HEK293T (cell line): ENCODE data around the gene TRABD2B.

Experiments
- CTCF ChIA-PET: fragments of 350-600 bp; formaldehyde crosslinking; extraction: SDS; loops from one replicate; lab custom pipeline; 2021; ENCODE audit warnings: antibody characterized with exemption, inconsistent platforms; lab: Yijun Ruan, JAX
- POLR2A ChIA-PET: fragments of 350-600 bp; formaldehyde crosslinking; extraction: SDS; loops from one replicate; lab custom pipeline; 2020; ENCODE audit warnings: antibody characterized with exemption, inconsistent platforms; lab: Yijun Ruan, JAX
- DNase-seq: peaks from one replicate; pipeline ENCODE4 v3.0.0; 2012; ENCODE audit warnings: mixed read lengths; ENCODE audit errors: extremely low spot score
- ARNT ChIP-seq: fragments of 450-650 bp; IDR thresholded peaks from 2 replicates; pipeline ENCODE4 v1.6.1; 2017; ENCODE audit warnings: mild to moderate bottlenecking
- BHLHE40 ChIP-seq: fragments of 450-650 bp; IDR thresholded peaks from 2 replicates; pipeline ENCODE4 v1.6.1; 2016; ENCODE audit warnings: mild to moderate bottlenecking, moderate library complexity, borderline replicate concordance
- CTBP1 ChIP-seq: fragments of 450-650 bp; IDR thresholded peaks from 2 replicates; pipeline ENCODE4 v1.6.1; 2016; ENCODE audit warnings: borderline replicate concordance
- ELF4 ChIP-seq: fragments of 450-650 bp; IDR thresholded peaks from 2 replicates; pipeline ENCODE4 v1.6.1; 2017; ENCODE audit warnings: antibody characterized with exemption
- FOXA1 ChIP-seq: fragments of 450-650 bp; IDR thresholded peaks from 2 replicates; pipeline ENCODE4 v1.6.1; 2016; ENCODE audit warnings: mild to moderate bottlenecking
- FOXK2 ChIP-seq: fragments of 450-650 bp; IDR thresholded peaks from 2 replicates; pipeline ENCODE4 v1.6.1; 2016; ENCODE audit warnings: mild to moderate bottlenecking
- FOXM1 ChIP-seq: fragments of 450-650 bp; IDR thresholded peaks from 2 replicates; pipeline ENCODE4 v1.6.1; 2017; ENCODE audit warnings: mild to moderate bottlenecking, borderline replicate concordance
- HDGF ChIP-seq: fragments of 450-650 bp; IDR thresholded peaks from 2 replicates; pipeline ENCODE4 v1.6.1; 2017; ENCODE audit warnings: antibody characterized with exemption, borderline replicate concordance
- L3MBTL2 ChIP-seq: fragments of 450-650 bp; conservative IDR thresholded peaks from 2 replicates; pipeline ENCODE4 v1.6.1; 2016; ENCODE audit warnings: mild to moderate bottlenecking
- LEF1 ChIP-seq: fragments of 450-650 bp; IDR thresholded peaks from 2 replicates; pipeline ENCODE4 v1.6.1; 2017; ENCODE audit warnings: mild to moderate bottlenecking, borderline replicate concordance
- NFRKB ChIP-seq: fragments of 450-650 bp; IDR thresholded peaks from 2 replicates; pipeline ENCODE4 v1.6.1; 2016; ENCODE audit warnings: mild to moderate bottlenecking, moderate library complexity
- PKNOX1 ChIP-seq: fragments of 450-650 bp; IDR thresholded peaks from 2 replicates; pipeline ENCODE4 v1.6.1; 2016
- SP1 ChIP-seq: fragments of 450-650 bp; IDR thresholded peaks from 2 replicates; pipeline ENCODE4 v1.6.1; 2017
- SUZ12 ChIP-seq: fragments of 450-650 bp; IDR thresholded peaks from 2 replicates; pipeline ENCODE4 v1.6.1; 2016; ENCODE audit warnings: mild to moderate bottlenecking
- TARDBP ChIP-seq: fragments of 450-650 bp; IDR thresholded peaks from 2 replicates; pipeline ENCODE4 v1.6.1; 2016
- ZNF384 ChIP-seq: fragments of 450-650 bp; IDR thresholded peaks from 2 replicates; pipeline ENCODE4 v1.6.1; 2016

TRABD2B gene

GRCh38 chr1:47932743-47933142 lies 64.4 kb downstream of the TRABD2B start:
- CTCF ChIA-PET: interaction anchor here (1.1 kb wide), 1 partner anchor 20 kb away, joined by 3 read pairs; no protein-coding TSS in a partner anchor
- no peak for DNase-seq
- TF ChIP-seq CTBP1 (no peak), BHLHE40 (no peak), HDGF (no peak), NFRKB (no peak), SUZ12 (no peak), FOXK2 (no peak)
- POLR2A ChIA-PET: no interaction called here

DNA sequence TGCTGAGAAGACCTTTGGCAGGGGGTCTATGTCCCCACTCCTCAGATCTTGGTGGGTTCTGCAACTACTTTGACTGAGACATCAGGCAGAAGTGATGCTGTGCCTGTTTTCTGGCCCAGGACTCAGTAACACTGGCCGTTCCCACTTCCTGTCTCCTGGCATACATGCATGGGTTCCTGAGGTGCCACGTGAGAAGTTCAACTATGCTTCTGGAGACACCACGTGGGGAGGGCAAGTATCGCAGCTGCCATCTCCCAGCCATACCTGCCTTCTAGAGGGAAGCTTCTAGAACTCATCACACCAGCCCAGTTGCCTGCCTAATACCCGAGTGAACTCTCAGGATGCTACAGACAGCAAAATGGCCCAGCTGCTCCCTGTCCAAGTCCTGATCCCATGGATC lies 65.8 kb downstream of the TRABD2B start:
- TF ChIP-seq FOXA1: no peak
- no peak for TF ChIP-seq FOXK2
- no peak for TF ChIP-seq HDGF
- no peak for TF ChIP-seq CTBP1
- TF ChIP-seq PKNOX1: no peak
- no peak for TF ChIP-seq LEF1
- TF ChIP-seq NFRKB: no peak
- TF ChIP-seq ZNF384: no peak
- TF ChIP-seq TARDBP: no peak
- TF ChIP-seq L3MBTL2: no peak
- no peak for TF ChIP-seq SP1
- TF ChIP-seq SUZ12: no peak
- no peak for TF ChIP-seq BHLHE40
- TF ChIP-seq FOXM1: no peak
- TF ChIP-seq ELF4: no peak
- no peak for TF ChIP-seq ARNT
- DNase-seq: no peak
- ChIA-PET POLR2A (no interaction called here), CTCF (no interaction called here)

DNA sequence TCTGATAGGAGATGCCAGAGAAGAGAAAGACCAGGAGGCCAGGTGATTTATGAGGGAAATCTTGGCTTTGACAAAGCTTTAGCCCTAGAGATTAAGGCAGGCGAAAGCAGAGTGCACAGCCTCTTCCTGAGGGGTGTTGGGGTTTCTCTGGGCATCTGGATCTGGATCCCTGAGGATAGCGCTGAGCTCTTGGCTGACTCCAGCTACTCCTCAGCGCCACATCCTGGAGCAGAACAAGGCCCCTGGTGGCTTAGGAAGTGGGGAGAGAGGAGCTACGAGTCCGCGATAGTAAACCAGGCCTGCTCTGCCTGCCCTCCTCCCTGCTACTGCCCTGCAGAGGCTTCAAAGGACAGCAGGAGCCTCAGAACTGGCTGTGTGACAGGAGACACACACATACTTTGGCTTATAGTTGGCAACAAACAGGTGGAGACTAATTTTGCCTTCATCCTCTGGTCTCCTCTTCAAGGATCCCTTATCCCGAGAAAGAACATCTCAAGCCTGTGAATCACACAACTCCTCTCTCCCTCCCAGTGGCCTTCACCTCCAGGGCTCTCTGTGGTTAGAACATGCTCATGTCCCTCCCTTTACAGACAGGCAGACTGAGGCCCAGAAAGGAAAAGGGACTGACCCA lies 66.9 kb downstream of the TRABD2B start:
- TF ChIP-seq ELF4 (no peak), FOXM1 (no peak), SP1 (no peak)
- ChIA-PET POLR2A (interaction anchor here (0.6 kb wide), 1 partner anchor 623 kb away, joined by 3 read pairs; no protein-coding TSS in a partner anchor), CTCF (interaction anchor here (0.8 kb wide), 1 partner anchor 109 kb away, joined by 3 read pairs; no protein-coding TSS in a partner anchor)
- no peak for DNase-seq

GRCh38 chr1:47927165-47927564 lies 70.0 kb downstream of the TRABD2B start:
- ChIA-PET CTCF (no interaction called here), POLR2A (no interaction called here)
- TF ChIP-seq FOXA1: no peak
- no peak for TF ChIP-seq BHLHE40
- TF ChIP-seq ELF4: no peak
- no peak for TF ChIP-seq FOXM1
- no peak for TF ChIP-seq NFRKB
- no peak for TF ChIP-seq ARNT
- TF ChIP-seq FOXK2: no peak
- no peak for TF ChIP-seq ZNF384
- no peak for TF ChIP-seq CTBP1
- no peak for TF ChIP-seq HDGF
- no peak for TF ChIP-seq PKNOX1
- no peak for TF ChIP-seq L3MBTL2
- no peak for TF ChIP-seq SUZ12
- DNase-seq: no peak

DNA sequence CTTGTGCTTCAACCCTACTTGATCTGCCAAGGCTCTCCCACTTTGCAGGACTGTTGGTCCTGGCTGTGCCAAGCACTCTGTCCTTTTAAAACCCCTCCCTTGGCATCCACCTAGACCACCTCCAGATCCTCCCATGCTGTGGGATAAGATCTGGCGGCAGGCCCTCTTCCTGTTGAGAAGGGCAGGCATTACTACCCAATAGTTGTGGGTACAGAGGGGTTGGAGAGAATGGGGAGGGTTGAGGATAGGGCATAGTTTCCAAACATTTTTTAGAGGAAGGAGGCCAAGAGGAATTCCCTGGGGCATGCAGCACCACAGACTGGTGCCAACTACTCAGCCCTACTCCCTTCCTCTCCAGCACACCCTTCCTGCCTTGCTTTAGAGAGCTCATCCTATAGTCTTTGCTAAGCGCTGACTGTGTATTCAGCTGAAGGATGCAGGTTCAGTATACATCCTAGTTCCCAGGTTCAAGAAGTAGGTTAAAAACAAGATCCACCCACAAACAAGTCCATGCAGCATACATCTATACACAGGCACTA lies 70.7 kb downstream of the TRABD2B start:
- POLR2A ChIA-PET: no interaction called here
- TF ChIP-seq SP1 (no peak), PKNOX1 (no peak), L3MBTL2 (no peak), FOXA1 (no peak), TARDBP (no peak), NFRKB (no peak), FOXK2 (no peak), ZNF384 (no peak), ELF4 (no peak), ARNT (no peak), SUZ12 (no peak), HDGF (no peak)
- DNase-seq: no peak
- CTCF ChIA-PET: no interaction called here

- no peak for DNase-seq
- CTCF ChIA-PET: interaction anchor here (0.6 kb wide), 1 partner anchor 606 kb away, joined by 3 read pairs; no protein-coding TSS in a partner anchor
- TF ChIP-seq CTBP1 (no peak), NFRKB (no peak), L3MBTL2 (no peak), HDGF (no peak), ARNT (no peak), SP1 (no peak), FOXM1 (no peak), ELF4 (no peak), LEF1 (no peak), ZNF384 (no peak), TARDBP (no peak), FOXK2 (no peak), SUZ12 (no peak), PKNOX1 (no peak), BHLHE40 (no peak)
- POLR2A ChIA-PET: no interaction called here
Observed at GRCh38 chr1:47924270-47925048, 72.7 kb downstream of the TRABD2B start.
